Endothelial cell of umbilical vein (primary cell): ENCODE data around the gene CADPS.

Experiments
- EZH2 ChIP-seq: IDR thresholded peaks from 2 replicates; pipeline ENCODE4 v1.6.1; 2012; ENCODE audit warnings: borderline replicate concordance, low read depth, mild to moderate bottlenecking, moderate library complexity, low read length, inconsistent platforms; ENCODE audit not compliant: severe bottlenecking
- GATA2 ChIP-seq: IDR thresholded peaks from 2 replicates; pipeline ENCODE4 v1.7.0; 2011; ENCODE audit warnings: low read depth, mild to moderate bottlenecking, moderate library complexity, mixed read lengths, low read length; ENCODE audit not compliant: insufficient read length, insufficient read depth
- JUN ChIP-seq: IDR thresholded peaks from 2 replicates; pipeline ENCODE4 v1.6.1; 2011; ENCODE audit warnings: borderline replicate concordance, low read depth; ENCODE audit not compliant: insufficient read length, insufficient read depth
- POLR2A ChIP-seq: IDR thresholded peaks from 2 replicates; pipeline ENCODE4 v1.6.1; 2012; ENCODE audit warnings: low read depth, mild to moderate bottlenecking, control low read depth, low read length
- POLR2AphosphoS5 ChIP-seq: IDR thresholded peaks from 2 replicates; pipeline ENCODE4 v1.6.1; 2012; ENCODE audit warnings: low read depth, mild to moderate bottlenecking, control low read depth, low read length, moderate library complexity; ENCODE audit not compliant: insufficient read depth
- TF ChIP-seq, protein P1 (sequence below), 2 donors: IDR thresholded peaks; 1 replicate in 1 of 2; 2 replicates in 1 of 2; pipeline ENCODE4 v1.5.1; 2011; ENCODE audit warnings: low read length in 2 of 2, mild to moderate bottlenecking in 2 of 2, moderate library complexity in 2 of 2, control low read depth in 1 of 2, inconsistent platforms in 1 of 2, low read depth in 1 of 2; ENCODE audit not compliant: insufficient read depth in 1 of 2; ENCODE audit errors: extremely low read depth in 1 of 2
- TF ChIP-seq, protein P2 (sequence below): IDR thresholded peaks from 2 replicates; pipeline ENCODE4 v1.6.1; 2011; ENCODE audit not compliant: insufficient read depth, insufficient read length

DNA sequence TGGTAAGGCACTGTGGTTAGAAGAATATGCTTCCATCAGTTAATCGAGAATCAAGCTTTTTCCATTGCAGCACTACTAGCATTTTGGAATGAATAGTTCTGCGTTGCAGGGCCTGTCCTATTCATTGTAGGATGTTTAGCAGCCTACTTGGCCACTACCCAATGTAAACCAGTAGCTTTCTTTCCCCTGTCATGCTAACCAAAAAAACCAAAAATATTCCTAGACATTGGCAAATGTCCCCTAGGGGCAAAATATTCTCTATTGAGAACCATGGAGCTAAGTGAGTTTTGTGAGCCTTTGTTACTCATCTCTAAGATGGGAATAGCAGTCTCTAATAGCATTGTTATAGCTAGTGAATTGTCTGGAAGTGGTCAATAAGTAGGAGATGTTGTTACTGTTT lies 187.2 kb downstream of the CADPS start:
- TF ChIP-seq POLR2A (no peak), EZH2 (no peak), JUN (no peak), POLR2AphosphoS5 (no peak), GATA2 (no peak)
- TF ChIP-seq, protein P1, sequence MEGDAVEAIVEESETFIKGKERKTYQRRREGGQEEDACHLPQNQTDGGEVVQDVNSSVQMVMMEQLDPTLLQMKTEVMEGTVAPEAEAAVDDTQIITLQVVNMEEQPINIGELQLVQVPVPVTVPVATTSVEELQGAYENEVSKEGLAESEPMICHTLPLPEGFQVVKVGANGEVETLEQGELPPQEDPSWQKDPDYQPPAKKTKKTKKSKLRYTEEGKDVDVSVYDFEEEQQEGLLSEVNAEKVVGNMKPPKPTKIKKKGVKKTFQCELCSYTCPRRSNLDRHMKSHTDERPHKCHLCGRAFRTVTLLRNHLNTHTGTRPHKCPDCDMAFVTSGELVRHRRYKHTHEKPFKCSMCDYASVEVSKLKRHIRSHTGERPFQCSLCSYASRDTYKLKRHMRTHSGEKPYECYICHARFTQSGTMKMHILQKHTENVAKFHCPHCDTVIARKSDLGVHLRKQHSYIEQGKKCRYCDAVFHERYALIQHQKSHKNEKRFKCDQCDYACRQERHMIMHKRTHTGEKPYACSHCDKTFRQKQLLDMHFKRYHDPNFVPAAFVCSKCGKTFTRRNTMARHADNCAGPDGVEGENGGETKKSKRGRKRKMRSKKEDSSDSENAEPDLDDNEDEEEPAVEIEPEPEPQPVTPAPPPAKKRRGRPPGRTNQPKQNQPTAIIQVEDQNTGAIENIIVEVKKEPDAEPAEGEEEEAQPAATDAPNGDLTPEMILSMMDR (IDR thresholded peaks at IDR 0.05; ENCODE audit: extremely low read depth in 1 of 2, insufficient read depth in 1 of 2, low read depth in 1 of 2, low read length in 2 of 2): no peak
- TF ChIP-seq, protein P2, sequence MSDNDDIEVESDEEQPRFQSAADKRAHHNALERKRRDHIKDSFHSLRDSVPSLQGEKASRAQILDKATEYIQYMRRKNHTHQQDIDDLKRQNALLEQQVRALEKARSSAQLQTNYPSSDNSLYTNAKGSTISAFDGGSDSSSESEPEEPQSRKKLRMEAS: no peak
